Measurements from ENCODE around the gene OTULIN.

DNA sequence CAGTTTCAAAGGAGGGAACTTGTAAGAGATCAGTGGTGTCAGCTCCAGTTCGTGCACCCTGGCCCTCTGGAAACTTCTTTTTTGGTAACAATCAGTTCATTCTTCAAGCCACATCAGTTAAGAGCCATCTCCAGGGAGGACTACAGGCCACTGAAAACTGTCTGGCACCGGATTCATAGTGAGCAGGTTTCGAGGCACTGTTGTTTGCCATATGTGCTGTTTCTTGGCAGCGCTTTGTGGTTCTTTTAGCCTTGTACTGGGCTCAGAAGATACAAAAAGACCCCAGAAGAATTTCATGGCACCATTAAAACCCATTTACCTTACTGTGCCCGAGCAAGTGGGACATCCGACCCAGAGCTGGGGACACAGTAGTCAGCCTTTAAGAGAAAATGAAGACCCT, 68.5 kb downstream of the OTULIN start:
- no peak for TF ChIP-seq EZH2 (IDR thresholded peaks at IDR 0.05; ENCODE audit: low read length, unreplicated experiment)
- TF ChIP-seq, protein P1, sequence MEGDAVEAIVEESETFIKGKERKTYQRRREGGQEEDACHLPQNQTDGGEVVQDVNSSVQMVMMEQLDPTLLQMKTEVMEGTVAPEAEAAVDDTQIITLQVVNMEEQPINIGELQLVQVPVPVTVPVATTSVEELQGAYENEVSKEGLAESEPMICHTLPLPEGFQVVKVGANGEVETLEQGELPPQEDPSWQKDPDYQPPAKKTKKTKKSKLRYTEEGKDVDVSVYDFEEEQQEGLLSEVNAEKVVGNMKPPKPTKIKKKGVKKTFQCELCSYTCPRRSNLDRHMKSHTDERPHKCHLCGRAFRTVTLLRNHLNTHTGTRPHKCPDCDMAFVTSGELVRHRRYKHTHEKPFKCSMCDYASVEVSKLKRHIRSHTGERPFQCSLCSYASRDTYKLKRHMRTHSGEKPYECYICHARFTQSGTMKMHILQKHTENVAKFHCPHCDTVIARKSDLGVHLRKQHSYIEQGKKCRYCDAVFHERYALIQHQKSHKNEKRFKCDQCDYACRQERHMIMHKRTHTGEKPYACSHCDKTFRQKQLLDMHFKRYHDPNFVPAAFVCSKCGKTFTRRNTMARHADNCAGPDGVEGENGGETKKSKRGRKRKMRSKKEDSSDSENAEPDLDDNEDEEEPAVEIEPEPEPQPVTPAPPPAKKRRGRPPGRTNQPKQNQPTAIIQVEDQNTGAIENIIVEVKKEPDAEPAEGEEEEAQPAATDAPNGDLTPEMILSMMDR (conservative IDR thresholded peaks at IDR 0.05; ENCODE audit: low read depth, low read length): no peak
